ENCODE data around the gene ELL.

Gene ELL

GRCh38 chr19:18503971-18504885 is 17.6 kb downstream of the ELL start:
- DNase-seq, result no peak

DNA sequence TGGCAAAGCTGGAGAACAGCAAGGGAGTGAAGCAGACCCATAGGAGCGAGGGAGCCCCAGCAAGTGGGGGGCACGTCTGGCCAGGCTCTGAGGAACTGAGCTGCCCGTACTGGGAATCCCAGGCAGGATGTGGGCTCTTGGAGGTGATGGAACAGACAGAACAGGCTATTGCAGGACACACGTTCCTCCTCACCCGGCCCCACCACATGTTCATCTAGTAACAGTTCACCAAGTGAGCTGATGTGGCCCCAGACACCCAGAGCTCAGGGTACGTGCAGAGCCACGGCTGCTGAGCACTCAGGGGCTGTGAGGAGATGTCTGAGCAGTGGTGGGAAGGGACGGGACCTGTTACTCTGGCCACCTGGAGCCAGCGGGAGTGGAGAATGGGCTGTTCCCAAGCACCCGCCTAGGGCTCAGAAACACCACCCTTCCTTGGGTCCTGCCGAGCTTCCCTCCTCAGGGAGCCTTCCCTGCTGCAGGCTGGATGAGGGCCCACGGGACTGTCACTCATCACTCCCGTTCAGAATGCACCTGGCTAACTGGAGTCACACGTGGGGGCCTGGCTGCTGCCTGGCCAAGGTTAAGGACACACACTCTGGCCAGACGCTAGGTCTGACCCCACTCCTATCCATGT is 18.4 kb downstream of the ELL start:
- no peak for DNase-seq

DNA sequence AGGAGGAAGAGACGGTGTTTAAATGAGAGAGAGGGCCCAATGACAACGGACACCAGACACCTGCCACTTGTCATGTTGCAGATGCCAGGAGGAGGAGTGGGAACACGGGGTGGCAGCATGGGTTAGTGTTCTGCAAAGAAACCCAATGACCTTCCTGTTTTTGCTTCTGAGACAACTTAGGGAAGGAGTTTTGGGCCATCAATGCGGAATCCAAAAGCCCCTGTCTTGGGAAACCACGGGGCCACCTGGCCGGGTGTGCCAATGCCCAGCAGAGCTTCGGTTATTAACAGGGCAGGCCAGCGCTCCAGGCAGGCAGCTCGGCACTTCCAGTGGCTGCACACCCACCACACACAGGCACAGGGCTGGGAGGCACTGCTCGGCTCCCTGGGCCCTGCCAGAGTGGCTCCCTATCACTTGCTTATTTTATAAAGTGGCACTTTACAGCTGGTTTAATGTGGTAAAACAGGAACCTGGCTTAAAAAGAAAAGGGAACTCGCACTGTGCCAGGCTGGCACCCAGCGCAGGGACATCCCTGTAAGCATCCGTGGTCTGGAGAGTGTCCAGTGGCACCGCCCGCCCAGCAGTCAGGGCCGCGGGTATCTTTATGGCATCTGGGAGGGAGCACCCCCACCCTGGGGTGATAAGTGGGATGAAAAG is 19.1 kb downstream of the ELL start:
- DNase-seq, result no peak

- no peak for DNase-seq
These were observed 19.6 kb downstream of the ELL start for GRCh38 chr19:18502246-18502637.

GRCh38 chr19:18501832-18502231 is 20.0 kb downstream of the ELL start:
- DNase-seq, result no peak

DNA sequence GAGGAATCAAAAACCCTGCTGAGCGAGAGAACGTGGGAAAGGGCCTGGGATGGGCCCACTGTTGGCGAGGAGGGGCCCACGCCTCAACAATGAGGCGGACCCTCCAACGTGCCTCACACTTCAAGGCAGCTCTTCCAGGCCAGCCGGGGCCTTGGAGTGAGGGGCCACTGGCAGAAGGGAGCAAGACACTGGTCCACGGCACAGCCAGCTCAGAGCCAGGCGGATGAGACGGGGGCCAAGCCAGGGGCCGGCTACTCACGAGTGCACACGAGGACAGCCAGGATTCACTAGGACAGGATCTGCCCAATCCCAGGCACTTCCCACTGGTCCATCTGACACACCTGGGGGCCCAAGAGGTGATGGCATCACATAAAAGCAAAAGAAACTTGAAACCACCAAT is 20.5 kb downstream of the ELL start:
- no peak for DNase-seq

DNA sequence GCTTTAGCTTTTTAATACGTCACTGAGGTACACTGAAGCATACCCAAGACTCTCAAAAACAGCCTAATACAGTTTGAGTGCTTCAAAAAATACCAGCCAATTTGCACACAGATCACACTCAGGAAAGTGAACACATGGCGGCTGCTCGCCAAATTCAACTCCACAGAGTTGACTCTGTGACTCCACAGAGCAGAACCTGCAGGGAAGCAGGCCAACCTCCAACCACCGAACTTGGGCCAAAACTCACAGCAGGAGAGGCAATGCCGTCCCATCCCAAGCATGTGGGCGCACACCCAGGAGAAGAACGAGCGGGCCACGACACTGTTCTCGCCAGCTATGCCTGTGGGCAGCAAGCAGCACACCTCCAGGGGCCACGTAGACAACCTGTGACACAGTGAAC is 21.1 kb downstream of the ELL start:
- DNase-seq, result no peak

DNA sequence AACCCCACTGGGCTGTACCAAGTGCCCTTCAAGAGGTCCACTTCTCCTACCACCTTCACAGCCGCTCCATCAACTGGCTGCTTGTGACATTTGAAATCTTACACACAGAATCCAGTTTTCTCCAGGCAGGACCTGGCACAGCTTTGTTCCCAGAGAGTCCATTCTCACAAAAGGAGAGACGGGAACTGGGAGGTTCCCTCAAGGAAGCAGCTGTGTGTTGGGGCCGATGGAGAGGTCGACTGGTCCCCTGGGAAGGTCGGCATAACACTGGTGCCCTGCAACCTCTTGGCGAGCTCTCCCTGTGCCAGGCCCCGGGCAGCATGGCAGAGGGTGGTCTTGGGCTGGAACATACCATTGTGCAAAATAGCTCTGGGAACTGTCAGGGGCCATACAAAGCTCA is 21.5 kb downstream of the ELL start:
- no peak for DNase-seq

DNA sequence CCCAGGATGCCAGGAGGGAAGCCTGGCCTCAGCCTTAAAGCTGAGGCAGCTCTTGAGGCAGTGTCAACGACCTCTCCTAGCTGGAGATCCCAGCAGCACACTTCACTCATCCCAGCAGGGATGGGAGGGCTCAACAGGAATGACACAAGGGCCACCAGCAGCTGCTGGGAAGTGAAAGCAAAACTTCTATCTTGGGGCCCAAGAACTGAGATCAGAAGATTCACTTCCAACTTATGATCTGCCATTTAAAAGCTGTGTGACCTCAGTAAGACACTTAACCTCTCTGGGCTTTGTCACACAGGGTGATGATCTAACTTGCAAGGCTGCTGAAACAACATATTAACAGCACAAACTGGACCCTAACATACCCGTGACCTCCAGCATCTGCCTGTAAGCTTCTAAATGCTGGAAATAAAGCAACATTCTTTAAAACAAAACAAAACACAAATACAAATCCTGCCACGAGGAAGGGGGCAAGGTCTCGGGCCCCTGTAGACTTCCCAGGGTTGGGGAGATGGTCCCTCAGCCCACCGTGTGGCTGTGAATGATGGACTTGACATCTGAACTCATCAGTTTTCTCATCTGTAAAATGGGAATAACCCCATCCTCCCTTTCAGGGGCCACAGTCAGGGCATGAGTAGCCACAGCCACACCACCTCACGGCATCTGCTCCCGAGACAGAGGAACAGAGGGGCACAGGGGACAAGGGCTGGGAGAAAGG is 22.7 kb downstream of the ELL start:
- no peak for DNase-seq

- DNase-seq, result no peak
These were observed 25.0 kb downstream of the ELL start for GRCh38 chr19:18496980-18497256.

GRCh38 chr19:18496167-18496979 is 25.5 kb downstream of the ELL start:
- peak; percentile 65 for DNase-seq

DNA sequence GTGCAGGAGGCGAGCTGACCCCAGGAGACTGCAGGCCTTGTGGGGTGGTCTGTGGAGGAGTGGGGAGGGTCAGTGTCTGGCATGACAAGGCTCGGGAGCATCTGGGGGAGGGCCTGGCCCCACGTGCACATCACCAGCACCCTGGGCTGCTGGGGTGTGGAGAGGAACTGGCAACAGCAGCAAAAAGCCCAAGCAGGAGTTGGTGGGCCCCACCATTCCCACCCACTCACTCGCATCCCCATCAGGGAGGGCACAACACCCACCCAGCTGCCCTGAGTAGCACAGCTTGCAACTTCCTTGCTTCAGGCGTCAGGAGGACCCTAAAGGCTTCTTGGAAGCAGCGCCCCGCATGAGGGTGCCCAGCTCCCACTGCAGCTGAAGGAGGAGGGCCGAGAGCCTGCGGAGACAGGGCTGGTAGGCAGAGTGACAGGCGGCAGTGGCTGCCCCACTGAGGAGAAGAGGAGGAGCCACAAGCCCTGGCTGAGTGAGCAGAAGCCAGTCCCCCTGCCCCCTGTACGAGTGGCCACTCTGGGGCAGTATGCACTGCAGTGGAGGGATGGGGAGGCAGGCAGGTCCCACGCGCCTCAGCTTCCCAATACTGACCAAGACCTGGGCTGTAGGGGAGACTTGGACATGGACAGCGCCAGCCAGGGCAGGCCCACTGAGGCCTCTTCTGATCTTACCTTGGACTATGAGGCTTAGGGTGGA is 26.5 kb downstream of the ELL start:
- no peak for DNase-seq

DNA sequence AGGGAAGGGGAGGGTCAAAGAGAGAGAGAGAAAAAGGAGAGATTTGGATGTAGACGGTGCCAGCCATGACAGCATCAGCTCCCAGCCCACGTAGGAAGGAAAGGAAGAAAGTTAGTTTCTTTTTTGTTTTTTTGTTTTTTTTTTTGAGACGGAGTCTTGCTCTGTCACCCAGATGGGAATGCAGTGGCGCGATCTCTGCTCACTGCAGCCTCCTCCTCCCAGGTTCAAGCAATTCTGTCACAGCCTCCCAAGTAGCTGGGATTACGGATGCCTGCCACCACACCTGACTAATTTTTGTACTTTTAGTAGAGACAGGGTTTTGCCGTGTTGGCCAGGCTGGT is 27.6 kb downstream of the ELL start:
- no peak for DNase-seq

DNA sequence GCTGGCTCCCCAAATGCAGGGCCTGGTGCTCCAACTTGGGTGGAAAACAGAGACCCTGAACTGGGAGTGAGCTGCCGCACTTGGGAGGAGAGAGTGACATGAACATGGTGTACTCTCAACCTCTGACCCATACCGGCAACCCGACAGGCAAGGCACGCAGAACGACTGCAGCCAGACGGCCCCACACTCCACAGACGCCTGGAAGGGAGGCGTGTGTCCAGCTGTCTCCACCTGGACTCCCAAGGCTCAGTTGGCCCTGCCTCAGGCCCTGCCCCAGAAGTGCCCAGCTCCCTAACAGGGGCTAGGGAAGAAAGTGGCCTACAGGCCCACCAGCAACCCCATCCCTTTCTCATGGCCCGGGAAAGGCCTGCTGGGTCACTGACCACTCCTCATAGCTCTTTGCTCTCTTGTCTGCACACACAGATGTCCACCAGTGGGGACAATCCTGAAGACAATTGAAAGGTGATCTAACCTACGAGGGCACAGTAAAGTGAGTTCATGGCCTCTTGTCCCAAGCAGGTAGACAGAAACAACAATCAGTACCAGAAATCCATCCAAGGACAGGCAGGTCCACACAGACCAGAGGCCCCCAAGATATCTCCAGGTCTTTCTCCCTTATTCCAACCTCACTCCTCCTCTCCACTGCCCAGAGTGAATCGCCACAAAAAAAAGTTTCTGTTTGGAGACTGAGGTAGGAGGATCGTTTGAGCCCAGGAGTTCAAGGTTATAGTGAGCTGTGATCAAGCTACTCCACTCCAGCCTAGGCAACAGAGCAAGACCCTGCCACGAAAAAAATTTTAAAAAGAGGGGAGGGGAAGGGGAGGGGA is 28.2 kb downstream of the ELL start:
- no peak for DNase-seq

- no peak for DNase-seq
These were observed 29.6 kb downstream of the ELL start for GRCh38 chr19:18491995-18492953.

GRCh38 chr19:18490728-18491127 is 31.1 kb downstream of the ELL start:
- DNase-seq, result no peak

- DNase-seq, result no peak
These were observed 32.2 kb downstream of the ELL start for GRCh38 chr19:18489627-18490184.

DNA sequence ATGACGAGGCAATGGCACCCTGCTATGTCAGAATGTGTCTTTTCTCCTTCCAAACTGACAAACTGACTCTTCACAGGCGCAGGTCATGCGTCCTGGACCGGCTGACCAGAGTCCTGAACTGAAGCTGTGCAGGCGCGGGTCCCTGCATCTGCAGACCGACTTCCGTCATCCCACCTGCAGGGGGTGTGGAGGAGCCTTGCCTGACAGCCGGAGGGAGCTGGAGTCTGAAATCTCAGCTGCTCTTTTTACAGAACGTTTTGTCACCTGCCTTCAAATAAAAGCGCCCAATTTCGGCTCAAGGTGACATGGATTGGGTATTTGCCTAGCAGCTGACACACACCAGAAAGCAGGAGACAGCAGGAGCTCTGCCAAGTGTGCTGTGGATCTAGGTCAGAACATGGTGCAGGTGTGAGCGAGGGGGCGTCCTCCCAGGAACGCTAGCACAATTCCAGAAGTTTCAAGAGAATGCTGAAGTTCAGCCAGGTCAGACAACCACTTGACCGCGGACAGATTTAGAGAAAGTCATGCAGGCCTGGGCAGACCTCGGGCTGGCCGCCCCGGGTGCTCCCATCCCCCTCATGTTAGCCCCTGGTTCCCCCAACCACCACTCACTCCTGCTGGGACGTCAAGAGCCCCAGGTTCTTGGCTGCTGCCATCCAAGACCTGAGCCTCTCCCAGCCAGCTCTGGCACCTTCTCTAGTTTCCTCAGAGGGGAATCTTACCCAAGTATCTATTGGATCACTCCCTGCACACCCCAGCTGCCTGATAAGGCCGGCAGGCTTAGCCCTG is 32.8 kb downstream of the ELL start:
- no peak for DNase-seq

DNA sequence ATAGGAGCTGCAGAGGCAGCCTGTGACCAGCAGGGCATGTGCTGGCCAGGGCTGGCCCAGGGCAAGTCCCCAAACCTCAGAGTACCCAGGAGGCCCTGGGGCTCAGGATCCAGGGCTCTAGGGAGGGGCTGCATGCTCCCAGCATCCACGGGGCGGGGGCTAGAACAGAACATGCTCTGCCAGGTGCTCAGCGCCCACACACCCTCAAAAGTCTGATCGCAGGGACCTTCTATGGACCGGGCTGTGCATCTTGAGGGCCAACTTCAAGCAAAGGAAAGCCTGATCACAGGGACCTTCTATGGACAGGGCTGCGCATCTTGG is 33.5 kb downstream of the ELL start:
- DNase-seq, result no peak
